ENCODE measurements around the gene PLXNA4.
"Not testable (repeated sequence)": the region's sequence is repeated elsewhere in the genome, so short reads cannot be mapped to it uniquely, and the experiment has no call there.

- TF ChIP-seq POLR2AphosphoS5 (IDR thresholded peaks at IDR 0.05; ENCODE audit: insufficient read depth in 1 of 2, low read depth in 1 of 2); POLR2A (IDR thresholded peaks at IDR 0.05): not testable (repeated sequence)
- TF ChIP-seq, protein P1, sequence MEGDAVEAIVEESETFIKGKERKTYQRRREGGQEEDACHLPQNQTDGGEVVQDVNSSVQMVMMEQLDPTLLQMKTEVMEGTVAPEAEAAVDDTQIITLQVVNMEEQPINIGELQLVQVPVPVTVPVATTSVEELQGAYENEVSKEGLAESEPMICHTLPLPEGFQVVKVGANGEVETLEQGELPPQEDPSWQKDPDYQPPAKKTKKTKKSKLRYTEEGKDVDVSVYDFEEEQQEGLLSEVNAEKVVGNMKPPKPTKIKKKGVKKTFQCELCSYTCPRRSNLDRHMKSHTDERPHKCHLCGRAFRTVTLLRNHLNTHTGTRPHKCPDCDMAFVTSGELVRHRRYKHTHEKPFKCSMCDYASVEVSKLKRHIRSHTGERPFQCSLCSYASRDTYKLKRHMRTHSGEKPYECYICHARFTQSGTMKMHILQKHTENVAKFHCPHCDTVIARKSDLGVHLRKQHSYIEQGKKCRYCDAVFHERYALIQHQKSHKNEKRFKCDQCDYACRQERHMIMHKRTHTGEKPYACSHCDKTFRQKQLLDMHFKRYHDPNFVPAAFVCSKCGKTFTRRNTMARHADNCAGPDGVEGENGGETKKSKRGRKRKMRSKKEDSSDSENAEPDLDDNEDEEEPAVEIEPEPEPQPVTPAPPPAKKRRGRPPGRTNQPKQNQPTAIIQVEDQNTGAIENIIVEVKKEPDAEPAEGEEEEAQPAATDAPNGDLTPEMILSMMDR (IDR thresholded peaks at IDR 0.05) = not testable (repeated sequence)
Measured at GRCh38 chr7:132165695-132166094, 410.6 kb downstream of the PLXNA4 start.

Measured in vagina (tissue), 2 donors.